H1 (cell line): Measurements from ENCODE around the gene PRKD1. TPM values are rescaled to one million over a fixed set of nuclear protein-coding genes. Genes with fewer than 3 reads are reported as not detected.

Experiments
- CTCF ChIA-PET: fragments of 300-600 bp; sonication (Branson Sonifier 250); formaldehyde crosslinking; loops from one replicate; lab custom pipeline; 2021; ENCODE audit not compliant: partially characterized antibody; lab: Charles Lee
- POLR2A ChIA-PET: fragments of 300-600 bp; sonication (Branson Sonifier 250); formaldehyde crosslinking; loops from one replicate; lab custom pipeline; 2021; ENCODE audit warnings: inconsistent platforms; ENCODE audit not compliant: partially characterized antibody; lab: Charles Lee
- DNase-seq, 2 experiments: peaks; one replicate each; pipeline versions ENCODE4 v3.0.0 to v3.0.0-alpha.2; 2010 to 2022; ENCODE audit warnings: low spot score in 2 of 2, low read depth in 1 of 2, mixed read lengths in 1 of 2
- FAIRE-seq: peaks from 2 replicates; lab custom pipeline; 2011; peaks lifted over from hg19 to GRCh38; lab: Jason Lieb, UNC
- H2AFZ ChIP-seq: 2 replicates; pipeline ENCODE4 v1.8.1; 2012; ENCODE audit warnings: low read length, inconsistent platforms
- H2AK5ac ChIP-seq: 2 replicates; pipeline ENCODE4 v1.6.1; 2013; ENCODE audit warnings: low read depth, low read length
- H2BK120ac ChIP-seq: replicated peaks from 2 replicates; pipeline ENCODE3; 2013; ENCODE audit warnings: low read depth, low read length, inconsistent platforms
- H2BK12ac ChIP-seq: 2 replicates; pipeline ENCODE4 v1.6.1; 2013; ENCODE audit warnings: low read depth, low read length
- H2BK15ac ChIP-seq: 2 replicates; pipeline ENCODE4 v1.6.1; 2013; ENCODE audit warnings: low read length
- H2BK20ac ChIP-seq: 2 replicates; pipeline ENCODE4 v1.6.1; 2013; ENCODE audit warnings: low read length
- H2BK5ac ChIP-seq: 2 replicates; pipeline ENCODE4 v1.6.1; 2013; ENCODE audit warnings: low read depth, low read length
- H3K14ac ChIP-seq: 2 replicates; pipeline ENCODE4 v1.6.1; 2013; ENCODE audit warnings: inconsistent platforms; ENCODE audit not compliant: insufficient read length
- H3K18ac ChIP-seq: 2 replicates; pipeline ENCODE4 v1.6.1; 2013; ENCODE audit warnings: low read length; ENCODE audit errors: extremely low read depth
- H3K23ac ChIP-seq: 2 replicates; pipeline ENCODE4 v1.6.1; 2013; ENCODE audit warnings: inconsistent platforms; ENCODE audit not compliant: insufficient read length
- H3K23me2 ChIP-seq: 2 replicates; pipeline ENCODE4 v1.6.1; 2013; ENCODE audit warnings: low read depth, low read length
- H3K27ac ChIP-seq: 2 replicates; pipeline ENCODE4 v1.6.1; 2011; ENCODE audit warnings: low read depth, low read length, inconsistent platforms
- H3K27me3 ChIP-seq, 4 experiments: replicated peaks in 1 of 4; 1 replicate in 1 of 4; 2 replicates in 3 of 4; pipeline versions ENCODE4 v1.6.1 to v1.8.1; 2011 to 2013; ENCODE audit warnings: low read length in 3 of 4, mild to moderate bottlenecking in 3 of 4, inconsistent platforms in 2 of 4, mixed read lengths in 2 of 4, moderate library complexity in 1 of 4; ENCODE audit not compliant: control insufficient read depth in 3 of 4, insufficient read depth in 3 of 4; ENCODE audit errors: extremely low read depth in 1 of 4
- H3K36me3 ChIP-seq, 4 experiments: 2 replicates each; pipeline versions ENCODE4 v1.6.1 to v1.8.1; 2011 to 2013; ENCODE audit warnings: mild to moderate bottlenecking in 4 of 4, low read length in 3 of 4, moderate library complexity in 2 of 4, control low read depth in 1 of 4, inconsistent platforms in 1 of 4; ENCODE audit not compliant: insufficient read depth in 4 of 4, control insufficient read depth in 2 of 4
- H3K4ac ChIP-seq: replicated peaks from 2 replicates; pipeline ENCODE3; 2013; ENCODE audit warnings: low read length, low read depth, mixed read lengths, inconsistent platforms; ENCODE audit not compliant: insufficient read length
- H3K4me1 ChIP-seq, 4 experiments: replicated peaks in 1 of 4; 1 replicate in 1 of 4; 2 replicates in 3 of 4; pipeline versions ENCODE4 v1.6.1 to v1.8.1; 2011 to 2013; ENCODE audit warnings: low read length in 3 of 4, inconsistent platforms in 2 of 4, mixed read lengths in 1 of 4; ENCODE audit not compliant: insufficient read depth in 4 of 4, control insufficient read depth in 3 of 4
- H3K4me2 ChIP-seq, 2 experiments: 2 replicates each; pipeline versions ENCODE4 v1.6.1 to v1.8.1; 2011 to 2013; ENCODE audit warnings: low read depth in 2 of 2, low read length in 2 of 2, control low read depth in 1 of 2, inconsistent platforms in 1 of 2, mild to moderate bottlenecking in 1 of 2; ENCODE audit not compliant: insufficient read depth in 1 of 2
- H3K4me3 ChIP-seq, 4 experiments: fragments of 200-600, 300-600 bp in 1 of 4; sonication (generic), shearing (Covaris generic), sonication (Bioruptor Twin) in 1 of 4; 2 replicates each; pipeline versions ENCODE4 v1.5.1 to v1.8.1; 2011 to 2016; ENCODE audit warnings: low read length in 4 of 4, low read depth in 3 of 4, control low read depth in 2 of 4, inconsistent platforms in 2 of 4, mild to moderate bottlenecking in 2 of 4, mixed read lengths in 1 of 4, moderate library complexity in 1 of 4; ENCODE audit not compliant: insufficient read depth in 2 of 4; ENCODE audit errors: extremely low read depth in 1 of 4
- H3K56ac ChIP-seq: replicated peaks from 2 replicates; pipeline ENCODE3; 2013; ENCODE audit warnings: low read depth, mild to moderate bottlenecking, mixed read lengths, low read length, inconsistent platforms; ENCODE audit not compliant: insufficient read length
- H3K79me1 ChIP-seq: 2 replicates; pipeline ENCODE4 v1.6.1; 2013; ENCODE audit warnings: low read depth, low read length, control low read depth
- H3K79me2 ChIP-seq, 2 experiments: 2 replicates each; pipeline versions ENCODE4 v1.6.1 to v1.8.1; 2012 to 2013; ENCODE audit warnings: low read length in 2 of 2, mild to moderate bottlenecking in 2 of 2, inconsistent platforms in 1 of 2; ENCODE audit not compliant: insufficient read depth in 2 of 2, control insufficient read depth in 1 of 2
- H3K9ac ChIP-seq, 4 experiments: replicated peaks in 1 of 4; 1 replicate in 1 of 4; 2 replicates in 3 of 4; pipeline versions ENCODE4 v1.6.1 to v1.8.1; 2011 to 2013; ENCODE audit warnings: low read depth in 3 of 4, low read length in 3 of 4, control low read depth in 2 of 4, mild to moderate bottlenecking in 2 of 4, moderate library complexity in 2 of 4, inconsistent platforms in 1 of 4; ENCODE audit errors: extremely low read depth in 1 of 4
- H3K9me3 ChIP-seq, 2 experiments: 2 replicates each; pipeline versions ENCODE4 v1.6.1 to v1.8.1; 2012 to 2013; ENCODE audit warnings: mild to moderate bottlenecking in 2 of 2, moderate library complexity in 2 of 2, control low read depth in 1 of 2, inconsistent platforms in 1 of 2, low read depth in 1 of 2, low read length in 1 of 2, mixed read lengths in 1 of 2; ENCODE audit not compliant: insufficient read depth in 2 of 2
- H4K20me1 ChIP-seq, 2 experiments: replicated peaks in 1 of 2; 2 replicates each; pipeline versions ENCODE3 to v1.8.1; 2011 to 2013; ENCODE audit warnings: inconsistent platforms in 2 of 2, low read length in 2 of 2, mild to moderate bottlenecking in 1 of 2; ENCODE audit not compliant: insufficient read depth in 2 of 2, control insufficient read depth in 1 of 2
- H4K5ac ChIP-seq: 2 replicates; pipeline ENCODE4 v1.6.1; 2013; ENCODE audit warnings: low read length, low read depth, mixed read lengths, inconsistent platforms; ENCODE audit not compliant: insufficient read length
- H4K8ac ChIP-seq: 2 replicates; pipeline ENCODE4 v1.8.0; 2013; ENCODE audit warnings: mild to moderate bottlenecking, moderate library complexity, low read length, inconsistent platforms; ENCODE audit not compliant: insufficient read depth; ENCODE audit errors: extremely low read depth
- H4K91ac ChIP-seq: replicated peaks from 2 replicates; pipeline ENCODE3; 2013; ENCODE audit warnings: low read length, mixed read lengths, inconsistent platforms; ENCODE audit not compliant: insufficient read length
- BCL11A ChIP-seq, 2 experiments: IDR thresholded peaks; one replicate each; pipeline ENCODE4 v1.6.1; 2011; ENCODE audit warnings: low read depth in 2 of 2, low read length in 2 of 2, mild to moderate bottlenecking in 2 of 2
- CTBP2 ChIP-seq: IDR thresholded peaks from 2 replicates; pipeline ENCODE4 v1.7.0; 2011; ENCODE audit warnings: borderline replicate concordance, mild to moderate bottlenecking, moderate library complexity, mixed read lengths, low read length; ENCODE audit not compliant: insufficient read depth, insufficient read length
- CTCF ChIP-seq, 3 experiments: IDR thresholded peaks; 1 replicate in 2 of 3; 2 replicates in 1 of 3; pipeline versions ENCODE4 v1.5.1 to v1.6.1; 2011; ENCODE audit warnings: low read length in 3 of 3, mild to moderate bottlenecking in 3 of 3, inconsistent platforms in 2 of 3, low read depth in 1 of 3, moderate library complexity in 1 of 3; ENCODE audit not compliant: insufficient read depth in 1 of 3; ENCODE audit errors: control extremely low read depth in 1 of 3
- FOSL1 ChIP-seq: IDR thresholded peaks from 2 replicates; pipeline ENCODE4 v1.6.1; 2011; ENCODE audit warnings: mild to moderate bottlenecking, low read depth, low read length, moderate library complexity; ENCODE audit not compliant: insufficient read depth
- NANOG ChIP-seq: IDR thresholded peaks from 2 replicates; pipeline ENCODE4 v1.6.1; 2011; ENCODE audit warnings: low read length, low read depth, mild to moderate bottlenecking, inconsistent platforms; ENCODE audit not compliant: insufficient read depth, poor library complexity, severe bottlenecking
- POLR2A ChIP-seq, 2 experiments: IDR thresholded peaks; 1 replicate in 1 of 2; 2 replicates in 1 of 2; pipeline ENCODE4 v1.6.1; 2011; ENCODE audit warnings: low read depth in 2 of 2, low read length in 2 of 2, mild to moderate bottlenecking in 2 of 2; ENCODE audit errors: control extremely low read depth in 1 of 2
- POU5F1 ChIP-seq: IDR thresholded peaks from 2 replicates; pipeline ENCODE4 v1.6.1; 2011; ENCODE audit warnings: low read depth, mild to moderate bottlenecking, low read length, moderate library complexity
- SRF ChIP-seq: IDR thresholded peaks from 2 replicates; pipeline ENCODE4 v1.6.1; 2011; ENCODE audit warnings: mild to moderate bottlenecking, low read depth, low read length, moderate library complexity
- USF2 ChIP-seq: IDR thresholded peaks from 2 replicates; pipeline ENCODE4 v1.6.1; 2011; ENCODE audit warnings: low read length, improper control_type of control experiment
- WGBS, 2 experiments: shearing (Covaris generic) in 1 of 2; methylation state at CpG; one replicate each; pipeline versions ENCODE4 v1.1.6 to v1.1.7; 2013 to 2015; ENCODE audit warnings: low lambda C conversion rate in 2 of 2, mixed read lengths in 2 of 2, inconsistent platforms in 1 of 2, low coverage in 1 of 2, missing lambda C conversion rate in 1 of 2; ENCODE audit not compliant: insufficient replicate concordance in 2 of 2, insufficient coverage in 1 of 2, insufficient read length in 1 of 2; ENCODE audit errors: extremely low coverage in 1 of 2, missing lambda C conversion rate in 1 of 2; 5-methylcytosine and 5-hydroxymethylcytosine counted together
- polyA plus RNA-seq, 7 experiments: library from polyadenylated mRNA; depleted of rRNA in 3 of 7; stranded (reverse) in 5 of 7; unstranded in 2 of 7; fragments of >200 nt in 5 of 7; fragments of 200-250 nt in 2 of 7; gene quantifications; 1 replicate in 5 of 7; 2 replicates in 1 of 7; 4 replicates in 1 of 7; pipeline versions ENCODE4 v1.2.1 to v1.2.3, GENCODE V29; 2011 to 2013; ENCODE audit warnings: missing spikeins in 2 of 7, mixed read lengths in 2 of 7
- total RNA-seq: library from RNA; stranded (reverse); fragmentation: NEBNext Ultra II Directional; extraction: Animal tissue kit (Norgen Biotek cat#: 25700); gene quantifications from 2 replicates; pipeline ENCODE4 v1.2.1, GENCODE V29; 2021

PRKD1 gene
- total and polyA plus RNA-seq, 2 of the 8 experiments (the other 6 are each of a cell fraction or from before 2014, with no cell fraction given): 3.6 to 6.8 TPM

- H3K9ac ChIP-seq: no peak overlapping the region
- H4K91ac ChIP-seq: no peak overlapping the region
- no peak overlapping the region for H2BK120ac ChIP-seq
- H2BK5ac ChIP-seq: no peak overlapping the region
- 90% methylated on average over 3 of the region's 3 CpGs; no CpG with 5 or more reads in 1 of the 2 experiments for WGBS, 2 experiments
- POLR2A ChIA-PET: no interaction called here
- no peak for FAIRE-seq
- no peak overlapping the region for H3K23ac ChIP-seq
- H4K5ac ChIP-seq: no peak overlapping the region
- H3K9me3 ChIP-seq: no peaks in the 10 kb centered on the region
- no peaks in the 10 kb centered on the region for H3K36me3 ChIP-seq
- H3K4me3 ChIP-seq: no peak overlapping the region
- no peak overlapping the region for H3K14ac ChIP-seq
- H3K79me1 ChIP-seq: no peaks in the 10 kb centered on the region
- no peak overlapping the region for H3K4me2 ChIP-seq
- CTCF ChIA-PET: interaction anchor here (0.6 kb wide), 1 partner anchor 578 kb away, joined by 3 read pairs; no protein-coding TSS in a partner anchor
- H3K79me2 ChIP-seq: no peaks in the 10 kb centered on the region
- H4K20me1 ChIP-seq: no peaks in the 10 kb centered on the region
- DNase-seq: no peak
- peaks cover 0 to 9% (median 4%) of the 10 kb centered on the region in 4 experiments; a peak in 4 of 7 replicates for H3K4me1 ChIP-seq
- no peak overlapping the region for H2BK20ac ChIP-seq
- no peak overlapping the region for H3K4ac ChIP-seq
- no peak overlapping the region for H2AK5ac ChIP-seq
- H2BK12ac ChIP-seq: no peak overlapping the region
- no peaks in the 10 kb centered on the region for H3K27me3 ChIP-seq
- H3K27ac ChIP-seq: no peak overlapping the region
- H3K23me2 ChIP-seq: no peaks in the 10 kb centered on the region
- no peak overlapping the region for H3K18ac ChIP-seq
- H2AFZ ChIP-seq: no peak overlapping the region
- no peak overlapping the region for H4K8ac ChIP-seq
- H2BK15ac ChIP-seq: no peak overlapping the region
- H3K56ac ChIP-seq: no peak overlapping the region
- no peak for TF ChIP-seq USF2
- TF ChIP-seq POU5F1: no peak
- no peak for TF ChIP-seq CTBP2
- no peak for TF ChIP-seq CTCF (IDR thresholded peaks at IDR 0.05; ENCODE audit: control extremely low read depth in 1 of 3, insufficient read depth in 1 of 3, low read depth in 1 of 3, low read length in 3 of 3)
- TF ChIP-seq SRF: no peak
- no peak for TF ChIP-seq BCL11A (IDR thresholded peaks at IDR 0.05; ENCODE audit: low read depth in 2 of 2, low read length in 2 of 2)
- no peak for TF ChIP-seq FOSL1
- no peak for TF ChIP-seq NANOG
- TF ChIP-seq POLR2A (IDR thresholded peaks at IDR 0.05; ENCODE audit: control extremely low read depth in 1 of 2, low read depth in 2 of 2, low read length in 2 of 2): no peak
Measured at GRCh38 chr14:29804481-29805266, 123.0 kb downstream of the PRKD1 start.
